GM13977 (cell line): ENCODE measurements around the gene PTPN12.
A peak's percentile ranks its signal among the peaks of the same experiment; 100 is the strongest.
"Not testable (repeated sequence)": the region's sequence is repeated elsewhere in the genome, so short reads cannot be mapped to it uniquely, and the experiment has no call there.

ENCODE experiments used
- DNase-seq: peaks from one replicate; pipeline ENCODE4 v3.0.0; 2012; ENCODE audit warnings: low spot score
- in situ Hi-C: fragments of 300-500 bp; cut with MboI; formaldehyde crosslinking; loops from one replicate; pipeline ENCODE4 v1.12.0; 2022; ENCODE audit warnings: low sequenced_read_pairs, low pct_unique_long_range_greater_than_20kb, mixed read lengths, inconsistent platforms; ENCODE audit not compliant: unreplicated experiment
- TF ChIP-seq, protein P1 (sequence below): IDR thresholded peaks from 2 replicates; pipeline ENCODE4 v1.5.1; 2012; ENCODE audit warnings: mild to moderate bottlenecking, control low read depth; ENCODE audit not compliant: insufficient read depth; ENCODE audit errors: extremely low read depth, missing control alignments

Gene PTPN12

DNA sequence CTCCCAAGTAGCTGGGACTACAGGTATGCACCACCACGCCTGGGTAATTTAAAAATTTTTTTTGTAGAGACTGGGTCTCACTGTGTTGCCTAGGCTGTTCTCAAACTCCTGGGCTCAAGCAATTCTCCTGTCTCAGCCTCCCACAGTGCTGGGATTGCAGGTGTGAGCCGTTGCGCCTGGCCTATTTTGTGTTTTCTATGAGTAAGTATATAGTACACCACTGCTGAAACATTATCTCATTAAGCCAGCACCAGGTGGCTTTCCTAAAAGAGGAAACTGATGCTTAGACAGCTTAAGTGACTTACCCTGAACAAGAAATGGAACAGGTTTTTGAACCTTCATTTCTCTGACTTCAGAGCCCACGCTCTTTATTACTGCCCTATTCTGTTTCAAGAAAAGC is 7.8 kb upstream of the PTPN12 start:
- no peak for DNase-seq
- in situ Hi-C loops, result no loop called here

DNA sequence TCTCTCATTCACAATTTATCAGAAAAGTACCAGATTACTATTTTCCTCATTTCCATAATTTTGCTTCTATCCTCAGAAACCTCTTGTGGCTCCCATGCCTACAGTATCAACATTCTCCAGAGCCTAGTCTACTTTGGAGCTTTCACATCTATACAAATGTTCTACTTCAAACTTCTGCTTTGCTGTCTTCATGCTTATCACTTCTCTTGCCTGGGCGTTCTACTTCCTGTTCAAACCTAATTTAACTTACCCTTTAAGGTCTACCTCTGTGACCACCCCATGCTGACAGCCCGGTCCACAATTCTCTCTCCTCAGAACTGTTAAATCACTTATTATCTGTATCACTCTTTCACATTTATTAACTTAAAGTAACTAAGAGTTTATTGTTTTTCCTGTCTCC is 6.1 kb upstream of the PTPN12 start:
- DNase-seq, result no peak
- TF ChIP-seq, protein P1, sequence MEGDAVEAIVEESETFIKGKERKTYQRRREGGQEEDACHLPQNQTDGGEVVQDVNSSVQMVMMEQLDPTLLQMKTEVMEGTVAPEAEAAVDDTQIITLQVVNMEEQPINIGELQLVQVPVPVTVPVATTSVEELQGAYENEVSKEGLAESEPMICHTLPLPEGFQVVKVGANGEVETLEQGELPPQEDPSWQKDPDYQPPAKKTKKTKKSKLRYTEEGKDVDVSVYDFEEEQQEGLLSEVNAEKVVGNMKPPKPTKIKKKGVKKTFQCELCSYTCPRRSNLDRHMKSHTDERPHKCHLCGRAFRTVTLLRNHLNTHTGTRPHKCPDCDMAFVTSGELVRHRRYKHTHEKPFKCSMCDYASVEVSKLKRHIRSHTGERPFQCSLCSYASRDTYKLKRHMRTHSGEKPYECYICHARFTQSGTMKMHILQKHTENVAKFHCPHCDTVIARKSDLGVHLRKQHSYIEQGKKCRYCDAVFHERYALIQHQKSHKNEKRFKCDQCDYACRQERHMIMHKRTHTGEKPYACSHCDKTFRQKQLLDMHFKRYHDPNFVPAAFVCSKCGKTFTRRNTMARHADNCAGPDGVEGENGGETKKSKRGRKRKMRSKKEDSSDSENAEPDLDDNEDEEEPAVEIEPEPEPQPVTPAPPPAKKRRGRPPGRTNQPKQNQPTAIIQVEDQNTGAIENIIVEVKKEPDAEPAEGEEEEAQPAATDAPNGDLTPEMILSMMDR, result no peak
- in situ Hi-C loops, result no loop called here

More for the DNA sequence above, 7.8 kb upstream of the PTPN12 start:
- TF ChIP-seq, protein P1, result no peak

DNA sequence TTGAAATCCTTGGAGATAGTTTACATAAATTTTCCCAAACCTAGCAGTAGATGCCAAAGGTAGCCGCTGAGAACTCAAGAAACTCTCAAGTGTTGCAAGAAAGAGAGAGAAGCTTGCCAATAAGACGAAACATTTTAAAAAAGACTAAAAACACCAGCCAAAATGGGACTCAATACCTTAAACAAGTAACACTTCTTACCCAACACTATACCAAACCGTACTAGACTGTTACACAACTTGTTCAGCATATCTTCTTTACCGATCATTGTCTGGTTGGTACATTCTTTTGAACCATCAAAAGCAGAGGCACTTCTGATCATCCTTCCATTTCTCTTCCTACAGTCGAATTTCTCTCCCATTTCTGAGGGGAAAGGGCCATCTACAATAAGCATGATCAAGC is 4.8 kb upstream of the PTPN12 start:
- no peak for DNase-seq
- TF ChIP-seq, protein P1, result no peak
- in situ Hi-C loops, result no loop called here

DNA sequence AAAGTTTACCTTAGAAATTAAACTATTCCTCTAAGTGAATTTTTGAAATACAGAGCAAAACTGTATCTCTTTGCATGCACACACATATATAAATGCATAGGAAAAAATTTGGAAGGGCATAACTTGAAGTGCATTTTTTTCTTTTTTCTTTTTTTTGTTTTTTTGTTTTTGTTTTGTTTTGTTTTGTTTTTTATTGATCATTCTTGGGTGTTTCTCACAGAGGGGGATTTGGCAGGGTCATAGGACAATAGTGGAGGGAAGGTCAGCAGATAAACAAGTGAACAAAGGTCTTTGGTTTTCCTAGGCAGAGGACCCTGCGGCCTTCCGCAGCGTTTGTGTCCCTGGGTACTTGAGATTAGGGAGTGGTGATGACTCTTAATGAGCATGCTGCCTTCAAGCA is 4.4 kb upstream of the PTPN12 start:
- in situ Hi-C loops, DNase-seq: not testable (repeated sequence)

DNA sequence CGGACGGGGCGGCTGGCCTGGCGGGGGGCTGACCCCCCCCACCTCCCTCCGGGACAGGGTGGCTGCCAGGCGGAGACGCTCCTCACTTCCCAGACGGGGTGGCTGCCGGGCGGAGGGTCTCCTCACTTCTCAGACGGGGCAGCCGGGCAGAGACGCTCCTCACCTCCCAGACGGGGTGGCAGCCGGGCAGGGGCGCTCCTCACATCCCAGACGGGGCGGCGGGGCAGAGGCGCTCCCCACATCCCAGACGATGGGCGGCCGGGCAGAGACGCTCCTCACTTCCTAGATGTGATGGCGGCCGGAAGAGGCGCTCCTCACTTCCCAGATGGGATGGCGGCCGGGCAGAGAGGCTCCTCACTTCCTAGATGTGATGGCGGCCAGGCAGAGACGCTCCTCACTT is 3.0 kb upstream of the PTPN12 start:
- in situ Hi-C loops, DNase-seq: not testable (repeated sequence)

DNA sequence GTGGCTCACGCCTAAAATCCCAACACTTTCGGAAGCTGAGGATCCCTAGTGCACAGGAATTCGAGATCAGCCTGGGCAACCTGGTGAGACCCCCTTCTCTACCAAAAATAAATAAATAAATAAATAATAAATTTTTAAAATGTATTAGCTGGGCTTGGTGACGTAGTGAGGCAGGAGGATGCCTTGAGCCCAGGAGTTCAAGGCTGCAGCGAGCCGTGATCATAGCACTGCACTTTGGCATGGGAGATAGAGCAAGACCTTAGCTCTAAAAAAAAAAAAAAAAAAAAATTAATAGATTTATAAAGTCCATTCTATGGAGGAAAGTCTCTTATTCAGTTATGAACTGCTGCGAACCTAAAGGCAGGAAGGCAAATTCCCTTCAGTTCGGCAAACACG is 1.1 kb upstream of the PTPN12 start:
- TF ChIP-seq, protein P1, result no peak
- in situ Hi-C loops, result no loop called here

DNA sequence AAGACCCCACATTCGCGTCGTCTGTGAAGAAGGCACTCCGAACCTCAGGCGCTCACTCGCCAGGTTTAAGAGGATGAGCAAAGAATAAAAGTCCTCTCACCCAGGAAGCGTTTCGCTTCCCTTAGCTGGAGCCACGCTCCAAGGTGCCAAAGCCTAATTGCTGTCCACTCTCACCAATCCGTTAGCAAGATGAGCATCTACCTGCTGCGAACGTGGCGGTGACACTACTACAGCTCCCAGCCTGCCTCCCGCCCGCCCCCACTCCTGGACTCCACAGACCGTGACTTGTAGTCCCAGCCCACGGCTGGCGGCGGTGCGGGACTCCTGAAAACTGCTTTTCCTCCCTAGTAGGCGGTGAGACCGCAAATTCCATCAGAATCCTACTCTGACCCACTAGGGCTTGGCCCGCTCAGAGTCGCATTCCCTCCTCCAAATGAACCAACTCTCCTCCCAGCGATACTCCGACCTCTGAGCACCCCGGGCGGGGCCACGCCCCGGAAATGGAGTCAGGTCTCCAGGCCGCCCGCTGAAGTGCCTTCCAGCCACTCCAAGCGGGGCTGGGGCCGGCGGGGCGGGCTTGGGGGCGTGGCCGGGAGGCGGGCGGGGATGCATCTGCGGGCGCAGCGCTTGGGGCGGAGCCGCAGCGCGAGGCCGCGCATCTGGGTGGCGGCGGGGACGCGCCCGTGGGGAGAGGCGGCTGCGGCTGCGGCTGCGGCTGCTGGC is 521 bp upstream of the PTPN12 start:
- DNase-seq, result peak; percentile 100
- TF ChIP-seq, protein P1, result no peak
- in situ Hi-C loops, result no loop called here

More for the DNA sequence above, 1.1 kb upstream of the PTPN12 start:
- no peak for DNase-seq
